A549 (cell line): ENCODE data around the gene TMEM129. TPM values are rescaled to one million over a fixed set of nuclear protein-coding genes. Genes with fewer than 3 reads are reported as not detected.

Experiments
- ATAC-seq, 2 experiments: fragments of 200-7000 bp in 1 of 2; fragments of >200 bp in 1 of 2; cut with Nextera tagmentation in 1 of 2; cut with Tn5 transposase in 1 of 2; 3 replicates each; pipeline versions ENCODE4 v1.8.0 to v1.9.1; 2018 to 2020; ENCODE audit warnings: mild to moderate bottlenecking in 1 of 2, moderate library complexity in 1 of 2
- CTCF ChIA-PET: fragments of 300-600 bp; sonication (Branson Sonifier 250); formaldehyde crosslinking; extraction: SDS; loops from one replicate; lab custom pipeline; 2021; ENCODE audit warnings: antibody characterized with exemption, inconsistent platforms; lab: Yijun Ruan, JAX
- POLR2A ChIA-PET: fragments of 350-600 bp; formaldehyde crosslinking; extraction: SDS; loops from one replicate; lab custom pipeline; 2021; ENCODE audit warnings: antibody characterized with exemption, inconsistent platforms; lab: Yijun Ruan, JAX
- DNase-seq, 2 experiments: peaks; one replicate each; pipeline versions ENCODE4 v3.0.0 to v3.0.0-alpha.2; 2011 to 2016; ENCODE audit warnings: low read depth in 1 of 2, low spot score in 1 of 2
- FAIRE-seq: peaks from 2 replicates; lab custom pipeline; 2011; peaks lifted over from hg19 to GRCh38; lab: Jason Lieb, UNC
- H3K27ac ChIP-seq, 2 experiments: fragments of >200 bp; sonication (Bioruptor Twin); formaldehyde crosslinking; 3 replicates each; pipeline ENCODE4 v1.5.1; 2016 to 2017
- H3K4me1 ChIP-seq: fragments of >200 bp; sonication (Bioruptor Twin); formaldehyde crosslinking; 3 replicates; pipeline ENCODE4 v1.6.1; 2016
- H3K4me2 ChIP-seq: fragments of >200 bp; sonication (Bioruptor Twin); formaldehyde crosslinking; 3 replicates; pipeline ENCODE4 v1.6.1; 2016
- H3K4me3 ChIP-seq: fragments of >200 bp; sonication (Bioruptor Twin); formaldehyde crosslinking; 3 replicates; pipeline ENCODE4 v1.5.1; 2016
- H3K9me3 ChIP-seq: fragments of >200 bp; sonication (Bioruptor Twin); formaldehyde crosslinking; 3 replicates; pipeline ENCODE4 v1.6.1; 2016
- BCL3 ChIP-seq: fragments of >200 bp; sonication (Bioruptor Twin); formaldehyde crosslinking; IDR thresholded peaks from 3 replicates; pipeline ENCODE4 v1.6.1; 2016
- BHLHE40 ChIP-seq: IDR thresholded peaks from 2 replicates; pipeline ENCODE4 v1.6.1; 2012; ENCODE audit warnings: low read depth, low read length, inconsistent platforms
- CEBPB ChIP-seq, 2 experiments: fragments of >200 bp in 1 of 2; sonication (Bioruptor Twin) in 1 of 2; formaldehyde crosslinking in 1 of 2; IDR thresholded peaks; 2 replicates each; pipeline ENCODE4 v1.6.1; 2012 to 2016
- CHD2 ChIP-seq: fragments of 150-350 bp; IDR thresholded peaks from 2 replicates; pipeline ENCODE4 v1.6.1; 2014; ENCODE audit warnings: low read length; ENCODE audit not compliant: partially characterized antibody
- E2F6 ChIP-seq: IDR thresholded peaks from 2 replicates; pipeline ENCODE4 v1.6.1; 2012; ENCODE audit warnings: low read depth, borderline replicate concordance
- EHF ChIP-seq: fragments of 250-450 bp; sonication (Bioruptor Pico); IDR thresholded peaks from 2 replicates; pipeline ENCODE4 v1.5.0; 2020; ENCODE audit warnings: mild to moderate bottlenecking
- EHMT2 ChIP-seq: fragments of 200-600 bp; sonication (generic); IDR thresholded peaks from 2 replicates; pipeline ENCODE4 v1.6.1; 2016; ENCODE audit warnings: antibody characterized with exemption, low read depth, mild to moderate bottlenecking, moderate library complexity
- ELK1 ChIP-seq: fragments of 150-350 bp; IDR thresholded peaks from 2 replicates; pipeline ENCODE4 v1.6.1; 2014; ENCODE audit warnings: low read depth, mild to moderate bottlenecking, low read length
- FOSB ChIP-seq: fragments of 250-450 bp; sonication (Bioruptor Pico); IDR thresholded peaks from 2 replicates; pipeline ENCODE4 v1.5.0; 2020; ENCODE audit warnings: mild to moderate bottlenecking, moderate library complexity
- HOXA7 ChIP-seq: fragments of 250-450 bp; sonication (Bioruptor Pico); IDR thresholded peaks from 2 replicates; pipeline ENCODE4 v1.5.0; 2020; ENCODE audit warnings: mild to moderate bottlenecking, moderate library complexity
- HOXB5 ChIP-seq: fragments of 250-450 bp; sonication (Bioruptor Pico); IDR thresholded peaks from 2 replicates; pipeline ENCODE4 v1.5.0; 2020; ENCODE audit warnings: mild to moderate bottlenecking, moderate library complexity
- JUNB ChIP-seq: fragments of >200 bp; sonication (Bioruptor Twin); formaldehyde crosslinking; IDR thresholded peaks from 2 replicates; pipeline ENCODE4 v1.6.1; 2016
- MAFK ChIP-seq: fragments of 450-650 bp; IDR thresholded peaks from 2 replicates; pipeline ENCODE4 v1.6.1; 2014; ENCODE audit not compliant: partially characterized antibody
- MAZ ChIP-seq: fragments of 150-350 bp; IDR thresholded peaks from 2 replicates; pipeline ENCODE4 v1.6.1; 2014; ENCODE audit warnings: antibody characterized with exemption, low read depth, low read length, borderline replicate concordance
- MYC ChIP-seq: IDR thresholded peaks from 2 replicates; pipeline ENCODE4 v1.6.1; 2012; ENCODE audit warnings: mild to moderate bottlenecking, inconsistent platforms, low read length, improper control_type of control experiment, borderline replicate concordance
- NFE2L2 ChIP-seq: fragments of 150-350 bp; conservative IDR thresholded peaks from 2 replicates; pipeline ENCODE4 v1.6.1; 2014; ENCODE audit warnings: low read length
- PBX3 ChIP-seq: IDR thresholded peaks from 2 replicates; pipeline ENCODE4 v1.6.1; 2012
- PHF8 ChIP-seq: fragments of 200-600 bp; sonication (generic); IDR thresholded peaks from 2 replicates; pipeline ENCODE4 v1.6.1; 2016; ENCODE audit warnings: low read depth, mild to moderate bottlenecking, antibody characterized with exemption, moderate library complexity, borderline replicate concordance
- RARB ChIP-seq: fragments of 250-450 bp; sonication (Bioruptor Pico); IDR thresholded peaks from 2 replicates; pipeline ENCODE4 v1.8.0; 2021; ENCODE audit warnings: mild to moderate bottlenecking, moderate library complexity
- RCOR1 ChIP-seq: fragments of 150-350 bp; IDR thresholded peaks from 2 replicates; pipeline ENCODE4 v1.6.1; 2014; ENCODE audit warnings: antibody characterized with exemption, low read length, low read depth
- REST ChIP-seq: fragments of 200-600 bp; sonication (generic); IDR thresholded peaks from 2 replicates; pipeline ENCODE4 v1.6.1; 2016; ENCODE audit warnings: antibody characterized with exemption, mild to moderate bottlenecking, moderate library complexity
- RFX5 ChIP-seq: fragments of 450-650 bp; IDR thresholded peaks from 2 replicates; pipeline ENCODE4 v1.7.1; 2014; ENCODE audit warnings: antibody characterized with exemption, mild to moderate bottlenecking, moderate library complexity
- RNF2 ChIP-seq: fragments of 200-600 bp; sonication (generic); IDR thresholded peaks from 2 replicates; pipeline ENCODE4 v1.6.1; 2016; ENCODE audit warnings: low read depth, mild to moderate bottlenecking, antibody characterized with exemption, moderate library complexity, borderline replicate concordance
- SMC3 ChIP-seq: fragments of >200 bp; sonication (Bioruptor Twin); formaldehyde crosslinking; IDR thresholded peaks from 3 replicates; pipeline ENCODE4 v1.6.1; 2018; ENCODE audit warnings: inconsistent platforms
- SREBF2 ChIP-seq: fragments of 450-650 bp; IDR thresholded peaks from 2 replicates; pipeline ENCODE4 v1.6.1; 2014; ENCODE audit warnings: mild to moderate bottlenecking, moderate library complexity
- USF2 ChIP-seq: fragments of 450-650 bp; IDR thresholded peaks from 2 replicates; pipeline ENCODE4 v1.6.1; 2014; ENCODE audit warnings: antibody characterized with exemption
- ZFP36 ChIP-seq: fragments of 450-650 bp; IDR thresholded peaks from 2 replicates; pipeline ENCODE4 v1.6.1; 2014; ENCODE audit warnings: borderline replicate concordance; ENCODE audit not compliant: partially characterized antibody
- ZNF302 ChIP-seq: fragments of 250-450 bp; sonication (Bioruptor Pico); IDR thresholded peaks from 2 replicates; pipeline ENCODE4 v1.9.0; 2021; ENCODE audit warnings: inconsistent platforms, mild to moderate bottlenecking, moderate library complexity
- ZSCAN20 ChIP-seq: fragments of 250-450 bp; sonication (Bioruptor Pico); IDR thresholded peaks from 2 replicates; pipeline ENCODE4 v1.8.0; 2022; ENCODE audit warnings: mild to moderate bottlenecking, moderate library complexity
- WGBS: methylation state at CpG from one replicate; pipeline ENCODE4 v1.1.6; 2017; ENCODE audit errors: missing lambda C conversion rate; 5-methylcytosine and 5-hydroxymethylcytosine counted together
- polyA plus RNA-seq, 4 experiments: library from polyadenylated mRNA; depleted of rRNA in 3 of 4; stranded (reverse); fragments of >200 nt; fragmentation: RNase III in 1 of 4; extraction: RNeasy Plus Mini Kit Qiagen cat#74134 plus additional on column Dnase treatment in 1 of 4; gene quantifications; 2 replicates in 3 of 4; 3 replicates in 1 of 4; pipeline ENCODE4 v1.2.3, GENCODE V29; 2011 to 2017

TMEM129 gene
- polyA plus RNA-seq, 2 of the 4 experiments (the other 2 are of a cell fraction): 12.7 to 20.4 TPM

GRCh38 chr4:1675802-1676137 lies 45.4 kb downstream of the TMEM129 start:
- ChIA-PET CTCF (interaction anchor here (0.6 to 1.6 kb wide), 2 partner anchors 46 to 904 kb away, joined by 4 read pairs; no protein-coding TSS in a partner anchor), POLR2A (no interaction called here)
- no peak overlapping the region for H3K4me3 ChIP-seq
- no peak for TF ChIP-seq ZFP36
- TF ChIP-seq FOSB: no peak
- TF ChIP-seq ELK1: no peak
- TF ChIP-seq MAZ: no peak
- TF ChIP-seq HOXB5: no peak
- no peak for TF ChIP-seq REST
- no peak for TF ChIP-seq CHD2
- no peak for TF ChIP-seq RFX5
- no peak for TF ChIP-seq PBX3
- TF ChIP-seq MAFK: no peak
- no peak for TF ChIP-seq SMC3
- no peak for TF ChIP-seq RARB
- no peak for TF ChIP-seq PHF8
- no peak for TF ChIP-seq SREBF2
- no peak for TF ChIP-seq NFE2L2
- TF ChIP-seq BCL3: no peak
- no peak for TF ChIP-seq EHMT2
- no peak overlapping the region for H3K4me2 ChIP-seq
- 63% methylated on average over 5 of the region's 10 CpGs for WGBS
- no peak for ATAC-seq
- no peaks in the 10 kb centered on the region for H3K4me1 ChIP-seq
- no peak for FAIRE-seq
- H3K9me3 ChIP-seq: no peaks in the 10 kb centered on the region
- no peak for DNase-seq
- no peak overlapping the region for H3K27ac ChIP-seq

GRCh38 chr4:1675136-1675801 lies 45.9 kb downstream of the TMEM129 start:
- no peak for DNase-seq
- no peaks in the 10 kb centered on the region for H3K4me1 ChIP-seq
- CTCF ChIA-PET: interaction anchor here (1.8 kb wide), 1 partner anchor 18 kb away, joined by 7 read pairs; no protein-coding TSS in a partner anchor
- H3K4me2 ChIP-seq: no peak overlapping the region
- no peaks in the 10 kb centered on the region for H3K9me3 ChIP-seq
- 83% methylated on average over 19 of the region's 19 CpGs for WGBS
- no peak overlapping the region for H3K27ac ChIP-seq
- FAIRE-seq: no peak
- POLR2A ChIA-PET: no interaction called here
- no peak overlapping the region for H3K4me3 ChIP-seq
- no peak; a peak in 1 of 6 replicates for ATAC-seq
- TF ChIP-seq EHF (CRISPR knock-in tag): no peak
- TF ChIP-seq CEBPB (IDR thresholded peaks at IDR 0.05): no peak
- TF ChIP-seq RCOR1: no peak
- no peak for TF ChIP-seq E2F6
- no peak for TF ChIP-seq USF2
- TF ChIP-seq EHMT2: no peak
- TF ChIP-seq ZSCAN20 (CRISPR knock-in tag): no peak
- TF ChIP-seq SREBF2: no peak
- no peak for TF ChIP-seq MYC
- no peak for TF ChIP-seq ZNF302 (CRISPR knock-in tag)
- TF ChIP-seq FOSB: no peak
- TF ChIP-seq JUNB: no peak
- no peak for TF ChIP-seq RNF2
- no peak for TF ChIP-seq HOXB5
- no peak for TF ChIP-seq HOXA7 (CRISPR knock-in tag)
- TF ChIP-seq BHLHE40: no peak
